Activated CD8-positive, alpha-beta memory T cell treated with anti-CD3 and anti-CD28 coated beads, Interleukin-2, amount 50 U/mL, for 24 hours (primary cell): ENCODE measurements around the gene LCE1F.

Source experiments
- DNase-seq: peaks from one replicate; pipeline ENCODE4 v3.0.0-alpha.2; 2020; ENCODE audit errors: extremely low read depth

LCE1F gene

DNA sequence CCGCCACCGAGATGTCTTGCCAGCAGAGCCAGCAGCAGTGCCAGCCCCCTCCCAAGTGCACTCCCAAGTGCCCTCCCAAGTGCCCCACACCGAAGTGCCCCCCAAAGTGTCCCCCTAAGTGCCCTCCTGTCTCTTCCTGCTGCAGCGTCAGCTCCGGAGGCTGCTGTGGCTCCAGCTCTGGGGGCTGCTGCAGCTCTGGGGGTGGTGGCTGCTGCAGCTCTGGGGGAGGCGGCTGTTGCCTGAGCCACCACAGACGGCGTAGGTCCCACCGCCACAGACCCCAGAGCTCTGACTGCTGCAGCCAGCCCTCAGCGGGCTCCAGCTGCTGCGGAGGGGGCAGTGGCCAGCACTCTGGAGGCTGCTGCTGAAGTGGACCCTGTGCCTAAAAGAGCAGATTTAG is 1.4 kb downstream of the LCE1F start:
- no peak for DNase-seq

DNA sequence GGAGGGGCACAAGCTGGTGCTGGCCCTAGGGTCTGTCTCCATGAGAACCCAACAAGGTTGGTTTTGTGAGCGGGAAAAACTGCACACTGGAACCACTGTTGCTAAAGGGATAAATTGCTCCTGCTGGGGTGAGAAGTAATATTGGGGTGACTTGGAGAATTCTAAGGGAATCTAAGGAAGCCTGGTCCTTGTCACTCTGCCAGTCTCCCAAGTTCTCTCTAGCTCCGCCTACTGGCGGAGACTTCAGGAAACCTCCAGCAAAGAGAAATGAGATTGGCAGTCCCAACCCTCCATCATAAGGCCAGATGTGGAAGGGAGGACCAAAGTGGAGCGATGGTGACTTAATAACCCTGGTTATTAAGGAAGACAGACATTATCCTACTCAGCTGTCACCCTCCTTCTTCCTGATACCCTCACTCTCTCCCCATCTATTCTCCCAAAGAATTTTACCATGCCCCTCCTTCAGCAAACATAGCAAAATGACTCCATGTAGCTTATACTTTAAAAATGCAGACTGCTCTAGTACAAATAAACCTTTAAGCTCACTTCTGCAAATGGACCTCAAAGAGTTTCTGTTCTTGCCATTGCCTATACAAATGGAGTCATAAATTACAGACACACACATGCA is 2.7 kb downstream of the LCE1F start:
- DNase-seq: no peak

DNA sequence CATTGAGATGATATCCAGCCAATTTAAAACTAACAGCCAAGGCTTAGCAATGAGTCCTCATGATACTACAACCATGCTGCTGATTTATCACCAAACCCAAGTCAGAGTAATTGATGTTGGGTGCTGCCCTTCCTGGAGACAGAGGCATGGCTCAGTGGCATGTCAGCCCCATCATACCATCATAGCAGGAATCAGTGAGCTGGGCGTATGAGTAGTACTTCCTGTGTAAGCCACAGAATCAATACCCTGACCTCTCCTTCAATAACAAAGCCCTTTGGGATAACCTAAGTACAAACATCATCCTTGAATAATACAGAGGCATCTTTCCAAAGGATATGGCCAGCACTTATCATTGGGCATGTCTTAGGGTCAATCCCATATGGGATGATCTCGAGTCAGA is 8.2 kb downstream of the LCE1F start:
- DNase-seq: no peak

GRCh38 chr1:152786077-152786476 is 11.1 kb downstream of the LCE1F start, which contains the start of gene LCE1E:
Gene LCE1E (plus strand): TSS chr1:152786257. CDS start chr1:152787300, 1,043 bp downstream.
- no peak for DNase-seq

GRCh38 chr1:152795686-152796085 is 20.7 kb downstream of the LCE1F start:
- no peak for DNase-seq

DNA sequence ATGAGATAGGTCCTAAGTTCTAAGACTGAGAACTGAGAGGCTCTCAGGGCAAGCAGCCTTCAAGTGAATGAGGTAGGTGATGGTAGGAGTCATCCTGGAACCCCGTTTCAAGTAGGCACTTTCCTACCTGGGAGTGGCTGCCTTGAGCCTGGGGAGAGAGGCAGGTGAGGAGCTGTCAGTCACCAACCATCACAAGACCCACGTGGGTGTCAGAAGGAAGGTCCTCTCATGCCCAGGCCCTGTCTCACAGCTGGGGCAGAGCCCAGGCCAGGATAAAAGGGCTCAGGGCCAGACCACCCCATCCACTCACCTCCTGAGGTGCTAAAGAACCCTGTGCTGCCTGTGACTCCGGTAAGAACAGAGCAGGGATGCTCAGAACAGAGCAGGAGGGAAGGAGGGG is 21.5 kb downstream of the LCE1F start, which contains the start of gene LCE1D:
LCE1D (plus strand) TSS at position 301 of the 400 bp plus-strand sequence. CDS start 1,074 bp downstream, outside the sequence.
- DNase-seq: no peak

DNA sequence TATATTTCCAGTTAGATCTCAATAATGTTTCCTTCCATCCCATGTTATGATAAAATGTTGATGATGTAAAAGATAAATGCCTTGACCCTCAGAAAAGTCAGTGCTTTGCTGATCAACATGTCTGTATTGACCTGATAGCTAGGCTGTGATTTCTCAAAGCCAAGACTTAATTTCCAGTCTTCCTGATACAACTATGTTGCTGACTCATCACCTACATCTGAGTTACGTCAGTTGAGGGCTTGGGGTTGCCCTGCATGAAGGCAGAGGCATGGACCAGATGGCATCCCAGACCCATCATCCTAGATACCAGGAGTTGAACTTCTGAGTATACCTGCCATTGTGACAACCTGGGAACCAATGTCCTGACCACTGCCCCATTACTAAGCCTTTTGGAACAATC is 26.4 kb downstream of the LCE1F start:
- no peak for DNase-seq

- DNase-seq: no peak
Measured at GRCh38 chr1:152806576-152806975, 31.6 kb downstream of the LCE1F start, which contains the start of gene LCE1C. Gene LCE1C (minus strand): TSS chr1:152806651. CDS start chr1:152805478, 1,173 bp downstream.

DNA sequence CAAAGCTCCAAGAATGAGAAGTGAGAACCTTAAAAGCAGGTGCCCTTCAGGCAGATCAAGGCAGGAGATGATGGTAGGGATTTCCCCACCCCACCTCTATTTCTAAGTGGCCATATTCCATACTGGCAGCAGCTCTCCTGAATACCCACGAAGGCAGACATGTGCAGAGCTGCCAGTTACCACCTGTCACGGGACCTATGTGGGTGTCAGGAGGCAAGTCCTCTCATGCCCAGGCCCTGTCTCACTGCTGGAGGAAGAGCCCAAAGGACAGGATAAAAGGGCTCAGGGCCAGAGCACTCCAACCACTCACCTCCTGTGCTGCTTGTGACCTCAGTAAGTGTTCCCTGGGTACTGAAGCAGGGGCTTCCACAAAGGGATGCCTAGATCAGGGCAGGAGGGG is 36.1 kb downstream of the LCE1F start:
- DNase-seq: no peak

- DNase-seq: no peak
Measured at GRCh38 chr1:152811671-152812070, 36.7 kb downstream of the LCE1F start, which contains the start of gene LCE1B. Gene LCE1B (plus strand): TSS chr1:152811971. CDS start chr1:152812447, 476 bp downstream.

DNA sequence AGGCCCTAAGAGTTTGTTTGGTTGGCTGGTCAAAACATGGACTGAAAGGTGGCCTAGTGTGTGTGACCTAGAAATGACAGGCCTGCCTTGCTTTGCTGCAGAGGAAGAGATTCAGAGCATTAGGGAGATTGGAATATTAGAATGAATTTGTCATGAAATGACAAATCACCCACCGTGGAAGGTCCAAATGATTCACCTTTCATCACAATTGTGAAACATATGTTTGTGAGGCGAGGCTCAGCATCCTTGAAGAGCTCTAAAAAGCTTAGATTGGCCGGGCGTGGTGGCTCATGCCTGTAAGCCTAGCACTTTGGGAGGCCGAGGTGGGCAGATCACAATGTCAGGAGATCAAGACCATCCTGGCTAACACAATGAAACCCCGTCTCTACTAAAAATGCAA is 42.4 kb downstream of the LCE1F start:
- no peak for DNase-seq

DNA sequence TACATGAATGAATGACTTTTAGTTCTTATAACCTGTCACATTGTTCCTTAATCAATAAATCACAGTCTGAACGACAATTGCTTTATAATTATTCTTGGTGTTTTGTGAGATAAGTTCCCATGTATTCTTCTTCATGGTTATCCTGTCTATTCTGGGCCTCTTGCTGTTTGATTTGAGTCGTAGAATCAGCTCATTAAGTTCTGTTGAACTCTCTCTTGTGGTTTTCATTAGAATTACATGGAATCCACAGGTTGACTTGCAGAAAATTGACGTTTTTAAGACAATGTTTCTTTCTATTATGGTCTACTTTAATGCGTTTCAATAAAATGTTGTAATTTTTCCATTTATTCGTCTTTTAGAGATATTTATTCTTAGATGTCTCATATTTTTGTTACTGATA is 48.4 kb downstream of the LCE1F start:
- no peak for DNase-seq

DNA sequence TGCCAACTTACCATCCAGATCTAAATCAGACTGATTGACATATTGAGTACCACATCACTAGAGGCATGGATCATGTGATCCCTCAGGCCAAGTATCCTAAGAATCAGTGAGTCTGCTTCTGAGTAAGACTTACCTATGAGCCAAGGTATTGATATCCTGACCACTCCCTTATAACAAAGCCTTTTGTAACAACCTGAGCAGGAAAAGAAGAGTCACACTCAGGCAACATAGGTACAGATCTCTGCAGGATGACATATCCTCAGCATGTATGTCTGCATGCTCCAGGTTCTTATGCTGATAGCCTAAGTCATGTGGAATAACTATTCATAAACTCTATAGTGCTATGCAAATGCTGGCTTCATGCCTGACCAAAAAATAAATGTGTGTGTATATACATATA is 50.0 kb downstream of the LCE1F start:
- no peak for DNase-seq
